MM.1S (cell line): ENCODE data around the gene TAF6.

Experiments used
- DNase-seq: peaks from one replicate; pipeline ENCODE4 v3.0.0-alpha.2; 2015
- H2AFZ ChIP-seq: fragments of 300-600 bp; sonication (generic); 2 replicates; pipeline ENCODE4 v1.6.0; 2016; ENCODE audit warnings: antibody characterized with exemption, low read length
- H3F3A ChIP-seq: fragments of 300-600 bp; sonication (generic); 2 replicates; pipeline ENCODE4 v1.6.1; 2016; ENCODE audit warnings: mild to moderate bottlenecking, antibody characterized with exemption, low read length, moderate library complexity, mixed read lengths; ENCODE audit not compliant: insufficient read depth
- H3K27ac ChIP-seq: fragments of 300-600 bp; sonication (generic); 2 replicates; pipeline ENCODE4 v1.5.1; 2016; ENCODE audit warnings: mild to moderate bottlenecking, low read length
- H3K27me3 ChIP-seq: fragments of 300-600 bp; sonication (generic); replicated peaks from 2 replicates; pipeline ENCODE4 v1.6.0; 2016; ENCODE audit warnings: low read length; ENCODE audit not compliant: insufficient read depth
- H3K36me3 ChIP-seq: fragments of 300-600 bp; sonication (generic); replicated peaks from 2 replicates; pipeline ENCODE4 v1.6.1; 2016; ENCODE audit warnings: mild to moderate bottlenecking, low read length, mixed read lengths; ENCODE audit not compliant: insufficient read depth
- H3K4me1 ChIP-seq: fragments of 300-600 bp; sonication (generic); 2 replicates; pipeline ENCODE4 v1.6.1; 2016; ENCODE audit warnings: low read length, mixed read lengths
- H3K4me2 ChIP-seq: fragments of 300-600 bp; sonication (generic); 2 replicates; pipeline ENCODE4 v1.6.0; 2016; ENCODE audit warnings: low read depth, low read length
- H3K4me3 ChIP-seq: fragments of 300-600 bp; sonication (generic); 2 replicates; pipeline ENCODE4 v1.5.1; 2016; ENCODE audit warnings: low read length, mixed read lengths
- H3K79me2 ChIP-seq: fragments of 300-600 bp; sonication (generic); 2 replicates; pipeline ENCODE4 v1.6.1; 2016; ENCODE audit warnings: mixed run types, low read length, mixed read lengths
- H3K9ac ChIP-seq: fragments of 300-600 bp; sonication (generic); 2 replicates; pipeline ENCODE4 v1.6.1; 2016; ENCODE audit warnings: low read length, mixed read lengths
- H3K9me2 ChIP-seq: fragments of 300-600 bp; sonication (generic); replicated peaks from 2 replicates; pipeline ENCODE4 v1.6.1; 2016; ENCODE audit warnings: mild to moderate bottlenecking, low read length, mixed read lengths; ENCODE audit not compliant: insufficient read depth
- H3K9me3 ChIP-seq: fragments of 300-600 bp; sonication (generic); replicated peaks from 2 replicates; pipeline ENCODE4 v1.6.1; 2016; ENCODE audit warnings: mild to moderate bottlenecking, low read length, mixed read lengths; ENCODE audit not compliant: insufficient read depth
- H4K20me1 ChIP-seq: fragments of 300-600 bp; sonication (generic); 2 replicates; pipeline ENCODE4 v1.6.1; 2016; ENCODE audit warnings: mild to moderate bottlenecking, low read length, moderate library complexity, mixed read lengths; ENCODE audit not compliant: insufficient read depth
- CTCF ChIP-seq: fragments of 300-600 bp; sonication (generic); IDR thresholded peaks from 2 replicates; pipeline ENCODE4 v1.5.1; 2016; ENCODE audit warnings: antibody characterized with exemption, low read length, mixed read lengths
- EZH2 ChIP-seq: fragments of 300-600 bp; sonication (generic); optimal IDR thresholded peaks from 2 replicates; pipeline ENCODE3; 2017; ENCODE audit warnings: low read depth, mild to moderate bottlenecking, antibody characterized with exemption, low read length, mixed read lengths
- EZH2phosphoT487 ChIP-seq: fragments of 300-600 bp; sonication (generic); IDR thresholded peaks from 2 replicates; pipeline ENCODE4 v1.6.1; 2018; ENCODE audit warnings: antibody characterized with exemption, low read length

The TAF6 gene

GRCh38 chr7:100075418-100075817, 43.7 kb downstream of the TAF6 start:
- H3K27me3 ChIP-seq: no peaks in the 10 kb centered on the region
- DNase-seq: no peak
- no peaks in the 10 kb centered on the region for H4K20me1 ChIP-seq
- no peaks in the 10 kb centered on the region; the same call in 1 of the 2 replicates for H3K9me3 ChIP-seq
- H3F3A ChIP-seq: peaks cover 3% of the 10 kb centered on the region; the same call in 1 of the 2 replicates
- peaks cover 5% of the 10 kb centered on the region; the same call in 1 of the 2 replicates for H3K4me1 ChIP-seq
- peaks cover 36% of the 10 kb centered on the region for H3K79me2 ChIP-seq
- no peak overlapping the region for H2AFZ ChIP-seq
- H3K36me3 ChIP-seq: peaks cover 60% of the 10 kb centered on the region
- H3K9me2 ChIP-seq: no peaks in the 10 kb centered on the region
- no peak overlapping the region for H3K9ac ChIP-seq
- TF ChIP-seq EZH2 (no peak), CTCF (no peak), EZH2phosphoT487 (no peak)
- no peak overlapping the region for H3K27ac ChIP-seq
- no peak overlapping the region for H3K4me2 ChIP-seq
- no peak overlapping the region for H3K4me3 ChIP-seq

- Histone ChIP-seq H3K36me3 (peaks cover 63% of the 10 kb centered on the region), H3K9ac (no peak overlapping the region), H3K9me2 (no peaks in the 10 kb centered on the region), H3F3A (peaks cover 3% of the 10 kb centered on the region; the same call in 1 of the 2 replicates), H3K27ac (no peak overlapping the region), H3K4me2 (no peak overlapping the region), H3K4me1 (no peaks in the 10 kb centered on the region), H4K20me1 (no peaks in the 10 kb centered on the region), H3K79me2 (peaks cover 30% of the 10 kb centered on the region), H3K4me3 (no peak overlapping the region), H2AFZ (no peak overlapping the region), H3K9me3 (no peaks in the 10 kb centered on the region; the same call in 1 of the 2 replicates), H3K27me3 (no peaks in the 10 kb centered on the region)
- TF ChIP-seq CTCF (no peak), EZH2 (no peak), EZH2phosphoT487 (no peak)
- DNase-seq: no peak
These were observed 44.3 kb downstream of the TAF6 start for GRCh38 chr7:100074841-100075240.

- H3K4me1 ChIP-seq: no peaks in the 10 kb centered on the region
- H2AFZ ChIP-seq: no peak overlapping the region
- no peaks in the 10 kb centered on the region for H3K9me2 ChIP-seq
- no peak overlapping the region for H3K27ac ChIP-seq
- peaks cover 3% of the 10 kb centered on the region; the same call in 1 of the 2 replicates for H3F3A ChIP-seq
- no peaks in the 10 kb centered on the region; the same call in 1 of the 2 replicates for H3K9me3 ChIP-seq
- TF ChIP-seq EZH2phosphoT487 (no peak), EZH2 (no peak), CTCF (no peak)
- H4K20me1 ChIP-seq: no peaks in the 10 kb centered on the region
- no peak overlapping the region for H3K9ac ChIP-seq
- peaks cover 57% of the 10 kb centered on the region for H3K36me3 ChIP-seq
- H3K4me3 ChIP-seq: no peak overlapping the region
- no peak for DNase-seq
- no peak overlapping the region for H3K4me2 ChIP-seq
- H3K27me3 ChIP-seq: no peaks in the 10 kb centered on the region
- peaks cover 9% of the 10 kb centered on the region for H3K79me2 ChIP-seq
These were observed 46.7 kb downstream of the TAF6 start for GRCh38 chr7:100072462-100072861.
